GM12892 (cell line): ENCODE results near the gene SURF4.

ENCODE experiments used
- POLR2A ChIP-seq: IDR thresholded peaks from 2 replicates; pipeline ENCODE4 v1.6.1; 2011; ENCODE audit warnings: low read depth, low read length, control low read depth
- POLR2AphosphoS5 ChIP-seq: IDR thresholded peaks from 2 replicates; pipeline ENCODE4 v1.6.1; 2011; ENCODE audit warnings: low read depth, low read length, control low read depth

- no peak for TF ChIP-seq POLR2A
- peak; percentile 67 for TF ChIP-seq POLR2AphosphoS5
These were observed 25.7 kb upstream of the SURF4 start for GRCh38 chr9:133401588-133401987.
